Panc1 (cell line): ENCODE results near the gene TEAD2. TPM values are rescaled to one million over a fixed set of nuclear protein-coding genes. Genes with fewer than 3 reads are reported as not detected.

Experiments
- ATAC-seq: fragments of 200-7000 bp; cut with Tn5 transposase; 2 replicates; pipeline ENCODE4 v1.9.1; 2020; ENCODE audit warnings: mild to moderate bottlenecking, moderate library complexity
- BruUV-seq: library from RNA; stranded (reverse); fragments of 400-500 nt; replicated peaks from 2 replicates; lab custom pipeline; 2021; lab: Mats Ljungman, UMichigan
- CTCF ChIA-PET: fragments of 300-600 bp; sonication (Branson Sonifier 250); formaldehyde crosslinking; loops from one replicate; lab custom pipeline; 2022; ENCODE audit warnings: antibody characterized with exemption; lab: Charles Lee
- POLR2A ChIA-PET: fragments of 300-600 bp; sonication (Branson Sonifier 250); formaldehyde crosslinking; loops from one replicate; lab custom pipeline; 2022; ENCODE audit warnings: antibody characterized with exemption; lab: Charles Lee
- DNase-seq: peaks from one replicate; pipeline ENCODE4 v3.0.0-alpha.2; 2010; ENCODE audit warnings: low read depth, low spot score
- H3K27ac ChIP-seq: 2 replicates; pipeline ENCODE4 v1.5.1; 2011; ENCODE audit warnings: mild to moderate bottlenecking, low read length, inconsistent platforms
- H3K27me3 ChIP-seq: fragments of 200-500 bp; sonication (Bioruptor generic); 2 replicates; pipeline ENCODE4 v1.6.0; 2014; ENCODE audit warnings: low read length, inconsistent platforms; ENCODE audit not compliant: control insufficient read depth, insufficient read depth
- H3K36me3 ChIP-seq: fragments of 200-500 bp; sonication (Bioruptor generic); 2 replicates; pipeline ENCODE4 v1.5.1; 2014; ENCODE audit warnings: inconsistent platforms, mild to moderate bottlenecking, low read length, moderate library complexity; ENCODE audit not compliant: control insufficient read depth, insufficient read depth
- H3K4me1 ChIP-seq: 2 replicates; pipeline ENCODE4 v1.5.1; 2011; ENCODE audit warnings: inconsistent platforms, mild to moderate bottlenecking, low read length, moderate library complexity; ENCODE audit not compliant: control insufficient read depth, insufficient read depth
- H3K4me3 ChIP-seq, 2 experiments: 2 replicates each; pipeline ENCODE4 v1.5.1; 2011 to 2012; ENCODE audit warnings: low read depth in 2 of 2, low read length in 2 of 2, mild to moderate bottlenecking in 2 of 2, inconsistent platforms in 1 of 2, moderate library complexity in 1 of 2
- H3K9me3 ChIP-seq: fragments of 200-500 bp; sonication (Bioruptor generic); 2 replicates; pipeline ENCODE4 v1.5.1; 2014; ENCODE audit warnings: low read depth, mild to moderate bottlenecking, inconsistent platforms, low read length, moderate library complexity; ENCODE audit not compliant: control insufficient read depth, insufficient read depth
- CTCF ChIP-seq: fragments of 450-650 bp; IDR thresholded peaks from 2 replicates; pipeline ENCODE4 v1.5.1; 2017; ENCODE audit warnings: mild to moderate bottlenecking
- POLR2AphosphoS5 ChIP-seq: IDR thresholded peaks from 2 replicates; pipeline ENCODE4 v1.6.1; 2012; ENCODE audit warnings: mild to moderate bottlenecking, low read depth, low read length, moderate library complexity
- REST ChIP-seq, 2 experiments: IDR thresholded peaks; 2 replicates each; pipeline ENCODE4 v1.6.1; 2011 to 2012; ENCODE audit warnings: low read depth in 2 of 2, control low read depth in 1 of 2, low read length in 1 of 2, mild to moderate bottlenecking in 1 of 2, moderate library complexity in 1 of 2; ENCODE audit not compliant: insufficient read depth in 1 of 2
- SIN3A ChIP-seq: IDR thresholded peaks from 2 replicates; pipeline ENCODE4 v1.6.1; 2012; ENCODE audit warnings: low read depth, mild to moderate bottlenecking, low read length, moderate library complexity, borderline replicate concordance; ENCODE audit not compliant: insufficient read depth
- TCF7L2 ChIP-seq: IDR thresholded peaks from 2 replicates; pipeline ENCODE4 v1.6.1; 2011; ENCODE audit warnings: mild to moderate bottlenecking, low read depth, low read length, inconsistent platforms
- in situ Hi-C: cut with HindIII; loops from 2 replicates; pipeline ENCODE4 v1.10.0; 2016; ENCODE audit warnings: low sequenced_read_pairs, low pct_unique_long_range_greater_than_20kb
- intact Hi-C: fragments of 100-400 bp; cut with micrococcal nuclease; formaldehyde crosslinking; loops from one replicate; pipeline ENCODE4 v1.10.0; 2022; ENCODE audit not compliant: unreplicated experiment
- total RNA-seq: library from RNA; stranded (reverse); gene quantifications from one replicate; pipeline ENCODE4 v1.2.1, GENCODE V29; 2021; ENCODE audit not compliant: unreplicated experiment

Gene TEAD2
- total RNA-seq, 1 experiment from 2014 or later, result 31.9 TPM

DNA sequence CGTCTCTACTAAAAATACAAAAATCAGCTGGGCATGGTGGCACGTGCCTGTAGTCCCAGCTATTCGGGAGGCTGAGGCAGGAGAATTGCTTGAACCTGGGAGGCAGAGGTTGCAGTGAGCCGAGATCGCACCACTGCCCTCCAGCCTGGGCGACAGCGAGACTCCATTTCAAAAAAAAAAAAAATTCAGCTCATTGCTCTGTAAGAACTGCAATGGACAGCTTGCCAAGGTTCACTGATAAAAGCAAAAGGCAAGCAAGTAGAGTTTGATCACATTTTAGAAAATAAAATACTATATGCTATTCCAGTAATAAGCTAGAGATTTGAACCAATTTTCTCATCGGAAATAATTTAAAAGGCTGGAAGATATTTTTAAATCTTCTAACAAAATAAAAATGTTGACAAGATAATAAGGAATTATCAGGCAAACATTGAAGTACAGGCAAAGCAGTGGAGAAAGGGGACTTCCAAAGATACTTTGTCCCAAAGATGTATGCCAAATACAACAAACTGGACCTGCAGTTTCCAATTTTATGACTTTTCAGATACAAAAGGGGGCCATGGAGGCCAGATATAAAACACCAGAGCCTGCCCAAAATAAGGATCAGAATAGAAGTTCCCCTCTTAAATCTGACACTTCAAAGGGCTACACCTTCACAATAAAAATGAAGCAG is 66.9 kb downstream of the TEAD2 start:
- ChIA-PET CTCF (interaction anchor here (0.5 kb wide), 1 partner anchor 167 kb away, joined by 5 read pairs; no protein-coding TSS in a partner anchor), POLR2A (no interaction called here)
- BruUV-seq, result no TSS peak
- no peak for TF ChIP-seq CTCF
- no peak for TF ChIP-seq POLR2AphosphoS5
- no peak for TF ChIP-seq REST (IDR thresholded peaks at IDR 0.05; ENCODE audit: insufficient read depth in 1 of 2, low read depth in 2 of 2, low read length in 1 of 2)
- no peak for TF ChIP-seq SIN3A
- no peak for TF ChIP-seq TCF7L2
- Histone ChIP-seq H3K27ac (no peak overlapping the region), H3K4me3 (no peak overlapping the region), H3K27me3 (no peaks in the 10 kb centered on the region), H3K36me3 (no peaks in the 10 kb centered on the region), H3K4me1 (no peaks in the 10 kb centered on the region), H3K9me3 (no peaks in the 10 kb centered on the region)
- in situ Hi-C loops (no loop called here), intact Hi-C loops (no loop called here)
- no peak for ATAC-seq
- DNase-seq, result no peak

DNA sequence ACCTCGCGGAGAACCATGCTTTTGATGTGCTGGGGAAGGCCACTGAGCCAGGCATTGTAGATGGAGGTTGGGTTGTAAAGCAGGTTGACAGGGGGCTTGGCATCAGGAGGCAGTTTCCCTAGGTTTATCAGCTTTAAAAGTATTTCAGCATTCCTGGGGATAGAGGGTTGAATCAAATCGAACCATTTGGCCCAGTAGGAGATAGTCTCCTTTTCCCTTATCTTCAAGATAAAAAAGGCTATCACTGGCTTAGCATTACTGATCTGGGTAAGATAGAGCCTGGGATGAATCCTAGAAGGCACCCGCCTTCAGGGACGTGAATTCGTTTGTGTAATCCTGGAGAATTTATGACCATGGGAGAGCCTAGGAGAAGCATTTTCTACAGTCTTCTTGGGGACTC is 67.8 kb downstream of the TEAD2 start:
- CTCF ChIA-PET, result no interaction called here
- no peaks in the 10 kb centered on the region for H3K9me3 ChIP-seq
- BruUV-seq, result no TSS peak
- H3K4me1 ChIP-seq, result no peaks in the 10 kb centered on the region
- H3K27me3 ChIP-seq, result no peaks in the 10 kb centered on the region
- ATAC-seq (no peak), DNase-seq (no peak)
- no peaks in the 10 kb centered on the region for H3K36me3 ChIP-seq
- intact Hi-C loops, result no loop called here
- in situ Hi-C loops, result no loop called here
- POLR2A ChIA-PET, result no interaction called here
- TF ChIP-seq POLR2AphosphoS5, result no peak
- TF ChIP-seq SIN3A, result no peak
- no peak for TF ChIP-seq CTCF
- no peak for TF ChIP-seq REST (IDR thresholded peaks at IDR 0.05; ENCODE audit: insufficient read depth in 1 of 2, low read depth in 2 of 2, low read length in 1 of 2)
- TF ChIP-seq TCF7L2, result no peak
- no peak overlapping the region for H3K4me3 ChIP-seq
- H3K27ac ChIP-seq, result no peak overlapping the region
